Measurements from ENCODE around the gene SVEP1. TPM values are rescaled to one million over a fixed set of nuclear protein-coding genes. Genes with fewer than 3 reads are reported as not detected.

The SVEP1 gene
- total RNA-seq, 1 donor from 2014 or later = 41.8 TPM

DNA sequence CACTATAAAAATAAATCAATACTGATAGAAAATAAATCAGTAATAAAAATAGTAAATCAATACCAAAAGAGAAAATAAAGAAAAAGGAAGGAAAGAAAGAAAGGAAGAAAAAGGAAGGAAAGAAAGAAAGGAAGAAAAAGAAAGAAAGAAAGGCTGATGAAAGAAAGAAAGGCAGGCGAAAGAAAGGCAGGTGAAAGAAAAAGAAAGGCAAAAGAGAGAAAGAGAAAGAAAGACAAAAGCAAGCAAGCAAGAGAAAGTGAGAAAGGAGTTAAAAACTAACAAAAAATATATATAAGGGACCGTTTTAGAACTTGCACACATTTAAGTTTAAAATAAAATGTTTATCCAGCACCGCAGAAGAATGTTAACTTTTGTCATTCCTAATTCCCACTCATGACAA is 116.0 kb downstream of the SVEP1 start:
- TF ChIP-seq, protein P1, sequence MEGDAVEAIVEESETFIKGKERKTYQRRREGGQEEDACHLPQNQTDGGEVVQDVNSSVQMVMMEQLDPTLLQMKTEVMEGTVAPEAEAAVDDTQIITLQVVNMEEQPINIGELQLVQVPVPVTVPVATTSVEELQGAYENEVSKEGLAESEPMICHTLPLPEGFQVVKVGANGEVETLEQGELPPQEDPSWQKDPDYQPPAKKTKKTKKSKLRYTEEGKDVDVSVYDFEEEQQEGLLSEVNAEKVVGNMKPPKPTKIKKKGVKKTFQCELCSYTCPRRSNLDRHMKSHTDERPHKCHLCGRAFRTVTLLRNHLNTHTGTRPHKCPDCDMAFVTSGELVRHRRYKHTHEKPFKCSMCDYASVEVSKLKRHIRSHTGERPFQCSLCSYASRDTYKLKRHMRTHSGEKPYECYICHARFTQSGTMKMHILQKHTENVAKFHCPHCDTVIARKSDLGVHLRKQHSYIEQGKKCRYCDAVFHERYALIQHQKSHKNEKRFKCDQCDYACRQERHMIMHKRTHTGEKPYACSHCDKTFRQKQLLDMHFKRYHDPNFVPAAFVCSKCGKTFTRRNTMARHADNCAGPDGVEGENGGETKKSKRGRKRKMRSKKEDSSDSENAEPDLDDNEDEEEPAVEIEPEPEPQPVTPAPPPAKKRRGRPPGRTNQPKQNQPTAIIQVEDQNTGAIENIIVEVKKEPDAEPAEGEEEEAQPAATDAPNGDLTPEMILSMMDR (IDR thresholded peaks at IDR 0.05) = no peak
- H3K27me3 ChIP-seq = no peaks in the 10 kb centered on the region
- no peak overlapping the region for H3K27ac ChIP-seq
- no peak overlapping the region for H3K4me3 ChIP-seq
- H3K9me3 ChIP-seq = no peaks in the 10 kb centered on the region
- no peak for DNase-seq (ENCODE audit: low spot score in 2 of 2)
- no peaks in the 10 kb centered on the region for H3K36me3 ChIP-seq
- intact Hi-C loops (cut with DNase I) = no loop called here
- H3K4me1 ChIP-seq = no peaks in the 10 kb centered on the region

DNA sequence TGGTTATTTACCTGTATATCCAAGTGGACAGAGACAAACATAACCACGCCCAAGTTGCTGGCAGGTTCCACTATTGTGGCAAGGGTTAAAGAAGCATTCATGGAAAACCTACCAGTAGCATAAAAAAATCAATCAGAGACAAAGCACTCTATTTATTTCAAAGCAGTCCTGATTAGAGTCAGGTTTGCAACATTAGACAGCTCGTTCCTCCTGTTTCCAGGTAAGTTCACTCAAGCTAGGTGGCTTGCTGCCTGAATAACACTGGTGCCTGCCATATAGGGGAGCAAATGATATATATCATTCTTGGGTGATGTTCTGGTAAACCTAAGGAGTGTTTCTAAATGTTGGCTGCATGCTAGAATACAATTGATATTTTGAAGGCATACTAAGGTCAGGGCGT is 122.3 kb downstream of the SVEP1 start:
- Histone ChIP-seq H3K36me3 (no peaks in the 10 kb centered on the region), H3K27ac (no peak overlapping the region), H3K4me3 (no peak overlapping the region), H3K9me3 (no peaks in the 10 kb centered on the region), H3K27me3 (no peaks in the 10 kb centered on the region), H3K4me1 (no peaks in the 10 kb centered on the region)
- TF ChIP-seq, protein P1 (IDR thresholded peaks at IDR 0.05) = no peak
- DNase-seq (ENCODE audit: low spot score in 2 of 2) = no peak
- intact Hi-C loops (cut with DNase I) = loop anchor here (10.0 kb wide), 1 partner anchor 848 kb away; no protein-coding TSS in a partner anchor

DNA sequence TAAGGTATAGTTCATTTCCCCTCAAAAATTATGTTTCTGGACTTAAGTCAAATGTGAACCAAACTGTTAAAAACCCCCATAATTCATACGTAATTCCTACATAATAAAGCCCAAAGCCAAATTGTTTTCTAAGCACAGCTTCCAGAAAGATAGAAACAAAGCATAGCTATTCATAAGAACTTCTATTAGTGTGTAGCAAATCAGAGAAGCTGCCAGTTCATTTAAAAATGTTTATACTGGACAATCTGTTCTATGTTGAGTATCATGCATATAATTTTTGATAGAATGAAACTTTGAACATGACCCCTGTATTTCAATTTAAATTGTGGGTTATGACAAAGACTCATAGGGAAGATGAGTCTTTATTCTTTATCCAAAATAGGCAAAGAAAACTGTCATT is 122.9 kb downstream of the SVEP1 start:
- Histone ChIP-seq H3K36me3 (no peaks in the 10 kb centered on the region), H3K9me3 (no peaks in the 10 kb centered on the region), H3K27me3 (no peaks in the 10 kb centered on the region), H3K4me1 (no peaks in the 10 kb centered on the region), H3K27ac (no peak overlapping the region), H3K4me3 (no peak overlapping the region)
- DNase-seq (ENCODE audit: low spot score in 2 of 2) = no peak
- intact Hi-C loops (cut with DNase I) = loop anchor here (10.0 kb wide), 1 partner anchor 848 kb away; no protein-coding TSS in a partner anchor
- TF ChIP-seq, protein P1 (IDR thresholded peaks at IDR 0.05) = no peak

DNA sequence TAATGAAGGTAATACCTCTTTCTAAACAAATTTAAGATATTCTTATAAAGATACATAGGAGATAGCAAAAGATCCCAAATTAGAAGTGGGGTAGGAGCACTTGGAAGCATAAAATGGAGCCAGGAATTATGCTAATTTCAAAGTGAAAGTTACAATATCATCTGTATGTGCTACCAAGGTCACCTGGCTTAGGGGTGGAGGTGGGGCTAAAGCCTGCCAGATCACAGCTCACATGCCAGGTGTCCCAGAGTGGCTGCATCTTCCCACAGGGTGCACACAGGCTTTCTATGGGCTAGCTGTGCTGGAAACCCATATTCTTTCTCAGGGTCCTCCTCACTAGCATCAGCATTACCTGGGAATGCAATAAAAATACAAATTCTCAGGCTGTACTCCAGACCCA is 123.7 kb downstream of the SVEP1 start:
- intact Hi-C loops (cut with DNase I) = loop anchor here (10.0 kb wide), 1 partner anchor 849 kb away; no protein-coding TSS in a partner anchor
- Histone ChIP-seq H3K9me3 (no peaks in the 10 kb centered on the region), H3K4me3 (no peak overlapping the region), H3K27ac (no peak overlapping the region), H3K4me1 (no peaks in the 10 kb centered on the region), H3K27me3 (no peaks in the 10 kb centered on the region), H3K36me3 (no peaks in the 10 kb centered on the region)
- TF ChIP-seq, protein P1 (IDR thresholded peaks at IDR 0.05) = no peak
- no peak for DNase-seq (ENCODE audit: low spot score in 2 of 2)

DNA sequence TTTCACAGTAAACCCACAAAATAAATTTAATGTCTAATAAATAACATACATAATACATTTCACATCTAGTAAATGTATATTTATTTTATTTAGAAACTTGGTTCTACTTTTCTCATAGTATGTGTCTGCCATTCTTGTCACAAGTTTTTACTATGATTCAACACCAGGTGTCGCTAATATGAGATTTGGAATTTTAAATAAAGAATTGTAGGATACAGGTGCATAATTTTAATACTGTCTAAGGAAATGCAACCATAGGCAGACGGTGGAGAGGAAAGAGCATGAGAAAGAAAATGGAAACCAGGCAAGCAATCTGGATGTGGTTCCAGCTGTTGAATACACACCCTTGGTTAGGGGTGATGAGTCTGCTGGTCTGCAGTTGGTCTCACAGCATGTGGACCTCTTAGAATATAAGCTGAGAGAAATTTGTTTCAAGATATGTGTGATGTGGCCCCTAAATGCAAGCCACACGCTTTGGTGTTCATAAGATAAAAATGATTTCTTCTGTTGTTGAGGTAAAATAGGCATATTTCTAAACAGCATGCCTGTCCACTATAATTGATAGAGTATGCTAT is 127.2 kb downstream of the SVEP1 start:
- Histone ChIP-seq H3K4me3 (no peak overlapping the region), H3K36me3 (peaks cover 0 to 14% of the 10 kb centered on the region in 2 donors), H3K27ac (no peak overlapping the region), H3K27me3 (no peaks in the 10 kb centered on the region), H3K4me1 (no peaks in the 10 kb centered on the region), H3K9me3 (no peaks in the 10 kb centered on the region)
- TF ChIP-seq, protein P1 (IDR thresholded peaks at IDR 0.05) = peak; percentile 26 to 57 (median 36)
- DNase-seq (ENCODE audit: low spot score in 2 of 2) = no peak
- intact Hi-C loops (cut with DNase I) = loop anchor here (10.0 kb wide), 1 partner anchor 852 kb away; no protein-coding TSS in a partner anchor
